HS-27A (cell line): ENCODE data around the gene RNASE13.

Source experiments
- DNase-seq: peaks from one replicate; pipeline ENCODE4 v3.0.0-alpha.2; 2012; ENCODE audit warnings: low read depth, missing footprints

RNASE13 gene, protein sequence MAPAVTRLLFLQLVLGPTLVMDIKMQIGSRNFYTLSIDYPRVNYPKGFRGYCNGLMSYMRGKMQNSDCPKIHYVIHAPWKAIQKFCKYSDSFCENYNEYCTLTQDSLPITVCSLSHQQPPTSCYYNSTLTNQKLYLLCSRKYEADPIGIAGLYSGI

DNA sequence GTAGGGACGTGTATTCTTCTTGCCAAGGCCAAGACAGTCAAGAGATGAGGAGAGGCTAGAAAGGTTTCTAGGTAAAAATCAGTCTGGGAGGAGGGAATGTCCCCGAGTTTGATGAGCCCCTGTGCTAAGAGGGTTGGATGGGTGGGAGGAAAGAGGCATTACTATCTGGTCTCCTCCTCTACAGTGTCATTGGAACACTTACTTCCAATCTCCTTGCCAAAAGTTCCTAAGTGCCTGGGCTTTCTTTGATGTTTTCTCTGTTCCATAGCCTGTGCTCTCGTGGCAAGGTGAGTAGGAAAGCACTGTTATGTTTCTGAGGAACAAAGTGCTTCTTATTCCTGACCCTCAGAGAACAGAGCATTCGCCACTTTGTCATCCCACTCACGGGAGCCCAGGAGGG is at the start of gene RNASE13:
TSS of gene RNASE13 (minus strand) at position 101 of the 400 bp plus-strand sequence. CDS start 519 bp downstream, outside the sequence.
- DNase-seq, result no peak

DNA sequence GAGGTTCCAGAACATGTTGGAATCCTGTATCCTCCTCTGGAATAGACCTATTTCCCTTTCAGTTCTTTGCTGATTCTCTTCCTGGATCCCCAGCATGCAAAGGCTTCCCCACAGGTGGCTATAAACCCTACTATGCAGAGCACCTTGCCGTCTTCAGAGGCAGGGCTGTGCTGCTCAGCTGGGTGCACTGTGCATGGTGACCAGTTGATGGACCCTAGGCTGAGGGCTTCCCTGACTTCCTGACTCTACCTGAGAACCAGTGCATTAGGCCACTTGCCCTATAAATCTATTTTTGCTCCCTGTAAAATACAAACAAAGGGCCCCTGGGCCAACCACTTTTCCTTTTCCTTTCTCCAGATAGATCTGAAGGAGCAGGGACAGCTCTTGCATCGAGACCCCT is 49.8 kb upstream of the RNASE13 start:
- DNase-seq, result no peak

DNA sequence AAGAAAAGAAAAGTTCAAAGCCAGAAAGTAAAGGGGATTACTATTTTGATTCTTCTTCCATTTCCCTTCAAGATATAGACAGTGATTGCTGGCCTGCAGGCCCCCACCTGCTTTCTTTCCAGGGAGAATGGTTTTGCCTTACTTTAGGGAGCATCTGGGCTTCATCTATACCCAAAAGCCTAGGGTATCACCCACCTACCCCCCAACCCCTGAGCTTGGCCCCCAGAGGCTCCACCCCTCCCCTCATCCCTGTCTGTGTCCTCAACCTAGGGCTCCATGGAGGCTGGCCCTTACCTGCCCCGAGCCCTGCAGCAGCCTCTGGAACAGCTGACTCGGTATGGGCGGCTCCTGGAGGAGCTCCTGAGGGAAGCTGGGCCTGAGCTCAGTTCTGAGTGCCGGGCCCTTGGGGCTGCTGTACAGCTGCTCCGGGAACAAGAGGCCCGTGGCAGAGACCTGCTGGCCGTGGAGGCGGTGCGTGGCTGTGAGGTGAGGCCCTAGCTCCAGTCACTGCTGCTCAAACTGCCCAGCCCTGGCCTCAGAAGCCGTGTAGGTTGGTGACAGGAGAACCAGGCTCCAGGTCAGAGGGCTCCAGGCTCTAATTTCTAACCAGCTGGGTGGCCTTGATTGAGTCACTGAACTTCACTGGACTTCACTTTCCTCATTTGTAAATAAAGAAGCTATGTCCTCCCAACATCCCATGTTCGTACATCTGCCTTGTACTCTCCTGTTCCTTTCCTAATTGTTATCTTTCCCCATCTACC is 49.1 kb upstream of the RNASE13 start:
- no peak for DNase-seq

DNA sequence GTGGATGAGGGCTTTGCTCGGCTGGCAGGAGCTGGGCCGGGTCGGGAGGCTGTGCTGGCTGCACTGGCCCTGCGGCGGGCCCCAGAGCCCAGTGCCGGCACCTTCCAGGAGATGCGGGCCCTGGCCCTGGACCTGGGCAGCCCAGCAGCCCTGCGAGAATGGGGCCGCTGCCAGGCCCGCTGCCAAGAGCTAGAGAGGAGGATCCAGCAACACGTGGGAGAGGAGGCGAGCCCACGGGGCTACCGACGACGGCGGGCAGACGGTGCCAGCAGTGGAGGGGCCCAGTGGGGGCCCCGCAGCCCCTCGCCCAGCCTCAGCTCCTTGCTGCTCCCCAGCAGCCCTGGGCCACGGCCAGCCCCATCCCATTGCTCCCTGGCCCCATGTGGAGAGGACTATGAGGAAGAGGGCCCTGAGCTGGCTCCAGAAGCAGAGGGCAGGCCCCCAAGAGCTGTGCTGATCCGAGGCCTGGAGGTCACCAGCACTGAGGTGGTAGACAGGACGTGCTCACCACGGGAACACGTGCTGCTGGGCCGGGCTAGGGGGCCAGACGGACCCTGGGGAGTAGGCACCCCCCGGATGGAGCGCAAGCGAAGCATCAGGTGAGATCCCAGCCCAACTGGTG is 47.0 kb upstream of the RNASE13 start:
- DNase-seq, result no peak

DNA sequence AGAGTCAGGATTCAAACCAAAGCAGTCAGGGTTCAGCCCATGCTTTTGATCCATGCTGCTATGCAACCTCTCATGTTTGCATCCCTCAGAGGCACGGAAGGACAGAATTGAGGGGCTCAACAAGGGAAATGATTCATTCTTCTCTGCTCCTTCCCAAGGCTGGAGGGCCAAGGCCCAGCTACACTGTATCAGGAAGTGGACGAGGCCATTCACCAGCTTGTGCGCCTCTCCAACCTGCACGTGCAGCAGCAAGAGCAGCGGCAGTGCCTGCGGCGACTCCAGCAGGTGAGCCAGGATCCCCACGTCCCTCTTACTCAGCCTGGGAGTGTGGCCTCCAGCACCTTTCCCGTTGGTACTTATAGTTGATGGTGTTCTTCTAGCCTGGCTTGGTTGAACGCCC is 44.1 kb upstream of the RNASE13 start:
- no peak for DNase-seq

DNA sequence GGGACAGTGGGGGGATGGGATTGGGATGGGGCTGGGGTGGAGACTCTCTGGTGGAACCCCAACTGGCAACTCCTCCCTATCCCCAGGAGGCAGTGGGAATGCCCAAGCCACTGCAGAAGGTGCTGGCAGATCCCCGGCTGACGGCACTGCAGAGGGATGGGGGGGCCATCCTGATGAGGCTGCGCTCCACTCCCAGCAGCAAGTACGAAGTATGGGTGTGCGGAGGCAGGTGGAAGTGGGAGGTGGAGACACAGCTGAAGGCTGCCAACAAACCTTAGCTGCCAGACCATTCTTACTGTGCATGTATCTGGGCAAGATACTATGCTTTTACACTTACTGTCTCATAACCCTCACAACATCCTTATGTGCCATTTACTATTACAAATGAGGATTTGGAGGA is 43.7 kb upstream of the RNASE13 start:
- DNase-seq, result no peak

DNA sequence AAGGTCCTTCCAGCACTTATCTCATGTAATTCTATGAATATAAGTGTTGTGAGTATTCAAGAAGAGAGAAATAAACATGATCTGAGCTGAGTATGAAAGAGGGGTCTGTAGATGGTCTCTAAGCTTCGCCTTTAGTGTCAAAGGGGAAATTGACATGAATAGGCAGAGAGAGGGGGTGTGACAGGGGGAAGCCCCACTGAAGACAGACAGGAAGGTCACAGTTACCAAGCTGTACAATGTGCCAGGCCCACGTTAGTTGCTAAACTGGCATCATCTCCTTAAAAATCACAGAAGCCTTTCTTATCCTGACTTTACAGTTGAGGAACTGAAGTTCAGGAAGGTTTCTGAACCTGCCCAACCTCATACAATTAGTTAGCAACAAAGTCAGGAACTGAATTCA is 43.1 kb upstream of the RNASE13 start:
- DNase-seq, result no peak

DNA sequence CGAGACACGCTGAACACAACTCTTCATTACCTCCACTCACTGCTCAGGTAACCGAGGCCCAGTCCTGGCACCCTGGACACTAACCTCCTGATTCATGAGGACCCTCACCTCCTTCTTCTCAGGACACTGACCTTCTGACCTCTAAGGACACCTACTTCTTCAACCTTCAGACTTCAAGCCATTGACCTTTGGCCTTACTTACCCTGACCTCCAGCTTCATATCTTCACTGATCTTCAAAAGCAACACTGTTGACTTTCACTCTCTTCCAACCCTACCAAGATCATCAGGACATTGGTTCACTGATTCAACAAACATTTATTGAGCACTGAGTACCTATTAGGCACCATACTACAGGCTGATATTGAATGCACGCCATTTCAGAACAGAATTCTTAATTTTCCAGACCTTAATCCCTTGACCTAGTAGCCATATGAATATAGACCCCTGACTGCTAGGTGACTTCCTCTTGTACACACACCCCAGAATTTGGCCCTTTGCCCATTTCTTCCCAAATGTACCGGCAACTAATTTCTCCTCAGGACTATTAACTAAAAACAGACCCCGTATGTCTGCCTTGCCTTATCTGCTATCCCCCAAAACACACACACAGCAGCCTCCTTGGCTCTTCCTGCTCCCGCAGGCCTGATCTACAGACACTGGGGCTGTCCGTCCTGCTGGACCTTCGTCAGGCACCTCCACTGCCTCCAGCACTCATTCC is 41.3 kb upstream of the RNASE13 start:
- DNase-seq, result no peak

DNA sequence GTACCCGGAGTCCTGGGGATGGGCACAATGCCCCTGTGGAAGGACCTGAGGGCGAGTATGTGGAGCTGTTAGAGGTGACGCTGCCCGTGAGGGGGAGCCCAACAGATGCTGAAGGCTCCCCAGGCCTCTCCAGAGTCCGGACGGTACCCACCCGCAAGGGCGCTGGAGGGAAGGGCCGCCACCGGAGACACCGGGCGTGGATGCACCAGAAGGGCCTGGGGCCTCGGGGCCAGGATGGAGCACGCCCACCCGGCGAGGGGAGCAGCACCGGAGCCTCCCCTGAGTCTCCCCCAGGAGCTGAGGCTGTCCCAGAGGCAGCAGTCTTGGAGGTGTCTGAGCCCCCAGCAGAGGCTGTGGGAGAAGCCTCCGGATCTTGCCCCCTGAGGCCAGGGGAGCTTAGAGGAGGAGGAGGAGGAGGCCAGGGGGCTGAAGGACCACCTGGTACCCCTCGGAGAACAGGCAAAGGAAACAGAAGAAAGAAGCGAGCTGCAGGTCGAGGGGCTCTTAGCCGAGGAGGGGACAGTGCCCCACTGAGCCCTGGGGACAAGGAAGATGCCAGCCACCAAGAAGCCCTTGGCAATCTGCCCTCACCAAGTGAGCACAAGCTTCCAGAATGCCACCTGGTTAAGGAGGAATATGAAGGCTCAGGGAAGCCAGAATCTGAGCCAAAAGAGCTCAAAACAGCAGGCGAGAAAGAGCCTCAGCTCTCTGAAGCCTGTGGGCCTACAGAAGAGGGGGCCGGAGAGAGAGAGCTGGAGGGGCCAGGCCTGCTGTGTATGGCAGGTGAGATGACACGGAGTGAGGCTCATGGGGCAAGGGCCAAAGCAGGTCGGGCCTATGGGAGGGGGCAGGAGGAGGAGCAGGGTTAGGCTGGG is 40.0 kb upstream of the RNASE13 start:
- no peak for DNase-seq

DNA sequence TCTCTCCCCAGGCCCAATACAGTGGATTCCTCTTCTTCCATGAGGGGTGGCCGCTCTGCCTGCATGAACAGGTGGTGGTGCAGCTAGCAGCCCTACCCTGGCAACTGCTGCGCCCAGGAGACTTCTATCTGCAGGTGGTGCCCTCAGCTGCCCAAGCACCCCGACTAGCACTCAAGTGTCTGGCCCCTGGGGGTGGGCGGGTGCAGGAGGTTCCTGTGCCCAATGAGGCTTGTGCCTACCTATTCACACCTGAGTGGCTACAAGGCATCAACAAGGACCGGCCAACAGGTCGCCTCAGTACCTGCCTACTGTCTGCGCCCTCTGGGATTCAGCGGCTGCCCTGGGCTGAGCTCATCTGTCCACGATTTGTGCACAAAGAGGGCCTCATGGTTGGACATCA is 39.3 kb upstream of the RNASE13 start:
- no peak for DNase-seq

DNA sequence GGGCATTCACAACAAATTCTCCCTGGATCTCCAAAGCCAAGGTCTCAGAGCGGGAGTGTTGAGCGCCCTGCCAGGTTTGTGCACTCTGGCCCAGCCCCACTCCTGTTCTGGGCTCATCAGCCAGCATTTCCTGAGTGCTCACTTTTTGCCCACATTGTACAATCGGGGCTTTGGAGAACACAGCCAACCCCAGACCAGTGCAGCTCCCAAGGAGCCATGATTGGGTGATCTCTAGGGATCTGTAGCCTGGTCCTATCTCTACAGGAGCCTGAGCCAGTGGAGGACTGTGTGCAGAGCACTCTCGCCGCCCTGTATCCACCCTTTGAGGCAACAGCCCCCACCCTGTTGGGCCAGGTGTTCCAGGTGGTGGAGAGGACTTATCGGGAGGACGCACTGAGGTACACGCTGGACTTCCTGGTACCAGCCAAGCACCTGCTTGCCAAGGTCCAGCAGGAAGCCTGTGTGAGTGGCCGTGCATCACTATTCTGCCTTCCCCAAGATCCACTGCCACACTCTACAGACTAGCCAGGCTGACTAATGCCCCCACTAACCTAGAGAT is 38.3 kb upstream of the RNASE13 start:
- no peak for DNase-seq

DNA sequence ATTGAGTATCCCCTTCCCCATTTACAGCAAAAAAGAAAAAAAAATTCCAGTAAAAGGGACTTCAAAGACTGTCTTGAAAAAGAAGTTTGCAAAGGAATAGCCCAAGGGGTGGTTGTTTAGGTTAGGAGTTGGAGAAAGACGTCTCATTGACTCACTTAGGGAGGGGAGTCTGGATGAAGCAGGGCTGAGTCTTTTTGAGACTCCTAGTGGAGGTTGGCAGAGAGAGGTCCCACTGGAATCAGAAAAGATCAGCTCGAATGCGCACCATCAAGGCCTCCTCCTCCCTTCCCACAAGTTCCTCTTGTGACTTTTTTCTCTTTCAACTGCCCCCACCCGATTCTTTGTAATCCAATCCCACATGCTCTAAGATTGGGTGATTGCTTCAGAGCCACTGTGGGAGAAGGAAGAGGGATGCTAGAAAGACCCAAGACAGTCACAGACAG is 37.4 kb upstream of the RNASE13 start:
- DNase-seq, result no peak

DNA sequence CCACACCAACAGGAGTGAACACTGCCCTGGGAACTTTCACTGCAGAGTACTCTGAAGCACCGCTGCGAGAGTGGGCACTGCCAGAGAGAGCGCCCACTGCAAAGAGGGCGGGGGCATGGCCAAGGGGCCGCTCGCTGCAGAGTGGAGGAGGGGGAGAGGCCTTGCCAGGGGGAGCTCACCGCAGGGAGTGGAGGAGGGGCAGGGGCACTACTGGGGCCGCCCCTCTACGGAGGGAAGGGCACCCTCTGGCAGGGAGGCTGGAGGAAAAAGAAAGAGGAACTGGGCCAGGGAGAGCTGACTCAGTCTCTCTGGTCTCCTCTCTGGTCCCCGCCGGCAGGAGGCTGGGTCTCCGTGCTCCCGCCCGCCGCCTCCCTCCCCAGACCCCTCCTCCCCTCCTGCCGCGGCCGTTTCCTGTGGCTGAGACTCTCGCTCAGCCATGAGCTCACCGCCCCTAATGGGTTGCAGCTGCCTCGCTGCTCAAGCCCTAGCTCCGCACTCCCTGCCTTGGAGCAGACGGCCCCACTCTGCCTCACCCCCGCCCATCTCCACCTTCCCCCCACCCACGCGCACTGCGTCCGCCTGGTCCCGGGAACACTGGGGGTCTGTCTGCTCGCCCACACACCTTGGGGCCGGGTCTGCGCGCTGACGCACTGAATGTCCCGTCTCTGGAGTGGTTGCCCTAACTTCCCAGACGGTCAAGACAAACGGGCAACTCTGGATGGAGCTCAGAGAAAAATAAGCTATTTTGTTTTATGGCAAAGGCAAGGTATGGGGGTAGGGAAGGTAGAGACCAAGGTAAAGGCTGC is 36.8 kb upstream of the RNASE13 start:
- no peak for DNase-seq

DNA sequence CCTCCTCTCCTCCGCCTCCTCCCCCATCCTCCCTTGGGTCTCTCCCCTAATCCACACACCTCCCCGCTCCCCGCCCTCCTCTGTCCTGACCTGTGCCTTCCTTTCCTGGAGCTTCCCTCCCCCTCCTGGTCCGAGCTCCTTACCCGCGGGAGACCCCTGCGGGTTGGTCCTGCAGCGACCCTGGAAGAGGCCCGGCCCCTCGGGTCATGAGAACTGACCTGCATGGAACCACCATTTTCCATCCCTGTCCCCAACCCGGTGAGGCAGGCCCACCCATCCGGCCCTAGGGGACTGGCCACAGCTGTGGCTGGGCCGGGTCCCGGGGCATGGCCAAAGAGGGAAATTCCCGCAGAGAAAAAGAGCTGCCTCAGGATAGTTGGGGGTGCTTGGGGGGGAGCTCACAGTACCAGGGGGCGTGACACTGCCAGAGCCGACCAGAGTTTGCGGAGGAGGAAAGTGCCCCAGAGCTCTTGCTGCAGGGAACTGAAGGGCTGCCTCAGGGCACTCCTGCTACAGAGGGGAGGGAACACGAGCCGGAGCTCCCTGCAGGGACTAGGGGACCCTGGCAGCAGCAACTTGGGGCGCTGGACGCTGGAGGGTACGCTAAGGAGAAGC is 36.1 kb upstream of the RNASE13 start:
- DNase-seq, result no peak

DNA sequence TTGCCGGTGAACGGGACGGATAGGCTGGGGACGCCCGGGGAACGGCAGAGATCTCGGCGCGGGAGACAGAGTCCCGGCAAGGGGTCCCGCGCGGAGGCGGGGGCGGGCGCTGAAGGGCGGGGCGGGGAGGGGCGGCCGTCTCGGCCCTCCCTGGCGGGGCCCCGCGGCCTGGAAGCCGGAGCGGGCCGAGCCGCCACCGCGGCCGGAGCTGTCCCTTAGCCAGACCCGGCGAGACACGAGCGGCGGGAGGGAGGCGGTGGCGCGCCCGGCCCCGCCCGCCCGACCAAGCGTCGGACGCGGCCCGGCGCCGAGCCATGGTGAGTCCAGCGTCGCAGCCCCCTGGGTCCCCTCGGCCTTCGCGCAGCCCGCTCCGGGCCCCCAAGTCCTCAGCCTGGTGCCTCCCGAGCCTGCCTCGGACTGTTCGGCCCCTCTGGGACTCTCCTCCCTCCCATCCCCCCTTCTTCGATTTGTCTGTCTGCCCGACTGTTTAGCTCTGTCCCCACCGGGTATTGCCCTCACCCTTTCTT is 35.5 kb upstream of the RNASE13 start, which contains the start of gene ARHGEF40:
TSS of gene ARHGEF40 (plus strand) at position 222 of the 527 bp plus-strand sequence. CDS start at position 315, 93 bp downstream.
- no peak for DNase-seq

DNA sequence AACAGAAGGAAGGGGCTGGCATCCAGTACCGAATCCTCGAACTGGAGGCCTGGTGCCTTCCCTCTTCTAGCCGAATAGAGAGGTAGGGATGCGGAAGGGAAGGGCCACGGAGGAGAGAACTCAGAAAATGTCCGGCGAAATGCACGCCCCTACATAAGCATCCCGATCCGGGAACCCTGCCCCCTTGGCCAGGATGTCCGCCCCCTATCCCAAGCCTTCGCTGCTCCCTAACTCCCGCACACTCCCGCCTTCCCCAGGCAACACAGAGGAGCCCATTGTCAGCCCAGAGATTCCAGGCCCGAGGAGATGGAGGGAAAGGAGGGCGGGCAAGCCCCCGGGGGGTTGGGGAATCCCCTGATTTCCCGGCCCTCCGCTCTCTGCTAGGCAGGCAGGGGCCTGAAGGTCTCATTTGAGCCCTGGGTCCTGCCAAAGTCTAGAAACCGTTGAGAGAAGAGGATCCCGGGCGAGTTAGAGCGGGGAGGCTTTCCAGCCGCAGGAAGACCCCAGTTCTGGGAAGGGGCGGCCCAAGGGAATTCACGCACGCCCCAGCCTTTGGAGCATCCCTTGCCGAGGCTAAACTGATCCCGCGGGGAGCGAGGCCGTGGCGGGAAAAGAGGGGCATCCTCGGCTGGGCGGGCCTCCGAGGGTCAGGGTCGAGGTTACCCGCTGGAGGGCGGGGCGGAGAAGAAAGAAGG is 34.9 kb upstream of the RNASE13 start:
- no peak for DNase-seq

DNA sequence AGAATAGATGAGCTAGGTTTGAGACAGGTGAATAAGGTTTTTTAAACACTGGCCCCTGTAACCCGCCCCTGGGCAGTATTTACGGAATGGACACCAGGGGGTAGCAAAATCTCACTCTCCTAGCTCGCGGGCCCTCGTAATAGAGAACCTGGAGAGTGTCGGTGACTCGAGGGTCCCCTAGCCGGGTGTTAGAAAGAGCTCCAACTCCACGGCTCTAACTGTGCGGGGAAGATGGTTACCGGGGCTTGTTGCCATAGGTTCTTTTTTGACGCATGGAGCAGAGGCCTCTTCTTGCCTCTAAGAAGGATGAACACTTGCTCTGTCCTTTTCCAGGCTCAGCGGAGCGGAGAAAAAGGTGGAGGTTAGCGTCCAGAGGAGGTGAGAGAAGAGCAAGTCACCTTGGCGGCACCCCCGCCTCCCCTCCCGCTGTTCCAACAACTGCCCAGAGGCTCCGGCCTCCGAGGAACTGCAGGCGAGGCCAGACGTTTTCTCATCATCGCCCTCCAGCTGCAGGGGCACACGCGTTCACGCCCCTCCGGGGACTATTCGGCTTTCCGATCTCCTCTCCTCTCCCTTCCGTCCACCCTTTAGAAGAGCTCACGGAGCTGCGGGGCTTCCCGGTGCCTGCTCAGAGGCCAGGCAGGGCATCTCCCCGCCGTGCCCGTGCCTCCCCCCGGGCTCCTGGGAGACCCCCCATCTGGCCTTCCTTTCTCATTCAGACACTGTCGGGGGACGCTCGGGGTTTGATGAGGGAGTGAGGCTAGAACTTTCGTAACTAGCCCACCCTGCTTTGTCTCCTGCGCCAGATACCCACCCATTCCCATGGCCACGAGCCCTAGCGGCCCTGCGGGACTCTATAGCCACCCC is 34.1 kb upstream of the RNASE13 start:
- DNase-seq, result no peak

DNA sequence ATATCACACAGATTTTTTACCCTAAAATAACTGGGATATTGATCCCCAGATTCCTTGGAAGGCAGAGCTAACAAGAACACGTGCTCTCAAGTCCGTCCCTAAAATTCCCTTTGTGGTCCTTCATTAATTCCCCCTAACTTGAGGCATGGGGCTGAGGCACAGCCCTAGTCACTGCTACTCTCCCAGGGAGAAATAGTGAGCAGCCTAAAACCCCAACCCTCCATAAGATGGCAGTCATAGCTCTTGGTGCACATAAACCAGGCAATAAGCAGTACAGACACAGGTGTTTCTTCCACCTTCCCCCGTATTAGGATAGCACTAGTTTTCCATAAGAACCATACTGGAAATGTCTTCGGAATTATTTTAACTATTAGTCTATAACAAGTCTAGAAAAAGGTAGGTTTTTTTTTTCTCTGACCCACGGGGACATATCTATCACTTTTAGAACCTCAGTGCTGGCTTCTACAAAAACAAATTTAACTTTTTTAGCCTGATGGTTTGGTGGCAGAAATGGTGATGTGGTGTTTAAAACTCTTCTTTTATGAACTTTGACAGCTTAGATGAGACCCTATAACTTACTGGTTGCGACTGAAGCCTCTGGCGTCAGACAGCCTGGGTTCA is 32.4 kb upstream of the RNASE13 start:
- no peak for DNase-seq
